Neural progenitor cell (in vitro differentiated cells): ENCODE measurements around the gene CLNK. TPM values are rescaled to one million over a fixed set of nuclear protein-coding genes. Genes with fewer than 3 reads are reported as not detected.

Source experiments
- DNase-seq: peaks from one replicate; pipeline ENCODE4 v3.0.0-alpha.2; 2016; ENCODE audit warnings: low spot score
- H2AFZ ChIP-seq: fragments of 200-600 bp; sonication (generic); replicated peaks from 2 replicates; pipeline ENCODE4 v1.6.1; 2016; ENCODE audit warnings: antibody characterized with exemption
- H3F3A ChIP-seq: fragments of 200-600 bp; sonication (generic); 2 replicates; pipeline ENCODE4 v1.6.1; 2016; ENCODE audit warnings: antibody characterized with exemption, low read depth
- H3K27ac ChIP-seq: fragments of 200-600 bp; sonication (generic); 2 replicates; pipeline ENCODE4 v1.5.1; 2016; ENCODE audit warnings: mild to moderate bottlenecking
- H3K27me3 ChIP-seq: fragments of 200-600 bp; sonication (generic); 2 replicates; pipeline ENCODE4 v1.6.1; 2016; ENCODE audit warnings: mild to moderate bottlenecking, moderate library complexity
- H3K36me3 ChIP-seq: fragments of 200-600 bp; sonication (generic); 2 replicates; pipeline ENCODE4 v1.5.1; 2016
- H3K4me1 ChIP-seq: fragments of 200-600 bp; sonication (generic); 2 replicates; pipeline ENCODE4 v1.6.1; 2016; ENCODE audit warnings: mixed run types
- H3K4me2 ChIP-seq: fragments of 200-600 bp; sonication (generic); 2 replicates; pipeline ENCODE4 v1.6.1; 2016
- H3K4me3 ChIP-seq: fragments of 200-600 bp; sonication (generic); 2 replicates; pipeline ENCODE4 v1.5.1; 2016
- H3K79me2 ChIP-seq: fragments of 200-600 bp; sonication (generic); 2 replicates; pipeline ENCODE4 v1.6.1; 2016; ENCODE audit warnings: low read depth
- H3K9ac ChIP-seq: fragments of 200-600 bp; sonication (generic); 2 replicates; pipeline ENCODE4 v1.6.1; 2016
- H3K9me3 ChIP-seq: fragments of 200-600 bp; sonication (generic); 2 replicates; pipeline ENCODE4 v1.5.1; 2016; ENCODE audit warnings: low read depth
- H4K20me1 ChIP-seq: fragments of 200-600 bp; sonication (generic); 2 replicates; pipeline ENCODE4 v1.6.1; 2016; ENCODE audit warnings: low read depth
- H3K27ac Mint-ChIP-seq: 3 replicates; pipeline ENCODE4 v1.8.0; 2021; ENCODE audit warnings: mixed read lengths
- H3K27me3 Mint-ChIP-seq: 2 replicates; pipeline ENCODE4 v1.8.0; 2022; ENCODE audit warnings: low read depth, mild to moderate bottlenecking, inconsistent platforms, moderate library complexity, mixed read lengths; ENCODE audit not compliant: insufficient read depth
- H3K36me3 Mint-ChIP-seq: 3 replicates; pipeline ENCODE4 v1.8.0; 2021; ENCODE audit warnings: mixed read lengths
- H3K4me1 Mint-ChIP-seq: 3 replicates; pipeline ENCODE4 v1.8.0; 2021; ENCODE audit warnings: mixed read lengths
- H3K4me3 Mint-ChIP-seq: 3 replicates; pipeline ENCODE4 v1.8.0; 2021; ENCODE audit warnings: mild to moderate bottlenecking, moderate library complexity, mixed read lengths
- H3K9me3 Mint-ChIP-seq: 3 replicates; pipeline ENCODE4 v1.8.0; 2020; ENCODE audit warnings: mixed read lengths
- CTCF ChIP-seq: fragments of 200-600 bp; sonication (generic); IDR thresholded peaks from 2 replicates; pipeline ENCODE4 v1.5.1; 2017; ENCODE audit warnings: antibody characterized with exemption, mild to moderate bottlenecking
- EZH2 ChIP-seq: fragments of 200-600 bp; sonication (generic); IDR thresholded peaks from 2 replicates; pipeline ENCODE4 v1.6.1; 2017; ENCODE audit warnings: antibody characterized with exemption, mild to moderate bottlenecking, moderate library complexity
- EZH2phosphoT487 ChIP-seq: fragments of 200-600 bp; sonication (generic); IDR thresholded peaks from 2 replicates; pipeline ENCODE4 v1.6.1; 2017; ENCODE audit warnings: antibody characterized with exemption
- total RNA-seq: library from RNA; depleted of rRNA; stranded (reverse); fragments of >200 nt; gene quantifications from 2 replicates; pipeline ENCODE4 v1.2.3, GENCODE V29; 2015; ENCODE audit warnings: low replicate concordance

CLNK gene
- total RNA-seq, 1 donor from 2014 or later = not detected

- H3K4me1 ChIP-seq = peaks cover 5% of the 10 kb centered on the region
- H4K20me1 ChIP-seq = no peaks in the 10 kb centered on the region
- Mint-ChIP-seq H3K4me3 (no peak overlapping the region), H3K27ac (no peak overlapping the region), H3K36me3 (no peaks in the 10 kb centered on the region), H3K9me3 (no peaks in the 10 kb centered on the region), H3K4me1 (peaks cover 9% of the 10 kb centered on the region), H3K27me3 (peaks cover 2% of the 10 kb centered on the region)
- no peaks in the 10 kb centered on the region for H3F3A ChIP-seq
- TF ChIP-seq CTCF = no peak
- TF ChIP-seq EZH2 = no peak
- no peak for TF ChIP-seq EZH2phosphoT487
- no peak overlapping the region for H2AFZ ChIP-seq
- H3K79me2 ChIP-seq = no peaks in the 10 kb centered on the region
- H3K27ac ChIP-seq = no peak overlapping the region
- DNase-seq = peak; percentile 13
- H3K9ac ChIP-seq = no peak overlapping the region
- no peaks in the 10 kb centered on the region for H3K27me3 ChIP-seq
- H3K36me3 ChIP-seq = no peaks in the 10 kb centered on the region
- H3K9me3 ChIP-seq = no peaks in the 10 kb centered on the region
- H3K4me2 ChIP-seq = no peak overlapping the region
- no peak overlapping the region for H3K4me3 ChIP-seq
Measured at GRCh38 chr4:10687526-10687925, 3.0 kb upstream of the CLNK start.

- no peaks in the 10 kb centered on the region for H3K9me3 Mint-ChIP-seq
- peaks cover 6% of the 10 kb centered on the region for H3K4me1 Mint-ChIP-seq
- no peaks in the 10 kb centered on the region for H3K27me3 ChIP-seq
- TF ChIP-seq EZH2phosphoT487 (no peak), EZH2 (no peak), CTCF (no peak)
- no peak for DNase-seq
- no peak overlapping the region for H3K4me2 ChIP-seq
- no peaks in the 10 kb centered on the region for H3K79me2 ChIP-seq
- no peak overlapping the region for H3K27ac ChIP-seq
- H3K27me3 Mint-ChIP-seq = peaks cover 2% of the 10 kb centered on the region
- no peak overlapping the region for H3K4me3 Mint-ChIP-seq
- H4K20me1 ChIP-seq = no peaks in the 10 kb centered on the region
- no peaks in the 10 kb centered on the region for H3K9me3 ChIP-seq
- no peak overlapping the region for H3K4me3 ChIP-seq
- H3K4me1 ChIP-seq = peaks cover 5% of the 10 kb centered on the region
- H3K9ac ChIP-seq = no peak overlapping the region
- H3F3A ChIP-seq = no peaks in the 10 kb centered on the region
- no peaks in the 10 kb centered on the region for H3K36me3 Mint-ChIP-seq
- no peak overlapping the region for H3K27ac Mint-ChIP-seq
- no peak overlapping the region for H2AFZ ChIP-seq
- H3K36me3 ChIP-seq = no peaks in the 10 kb centered on the region
Measured at GRCh38 chr4:10682397-10682796, 2.2 kb downstream of the CLNK start.

GRCh38 chr4:10677796-10678497 is 6.6 kb downstream of the CLNK start:
- H4K20me1 ChIP-seq = no peaks in the 10 kb centered on the region
- no peak overlapping the region for H3K4me3 ChIP-seq
- no peak overlapping the region for H3K4me3 Mint-ChIP-seq
- no peaks in the 10 kb centered on the region for H3K4me1 Mint-ChIP-seq
- no peaks in the 10 kb centered on the region for H3K36me3 ChIP-seq
- H2AFZ ChIP-seq = no peak overlapping the region
- H3K27ac Mint-ChIP-seq = no peak overlapping the region
- no peak for DNase-seq
- H3K27me3 Mint-ChIP-seq = peaks cover 7% of the 10 kb centered on the region
- H3K9me3 Mint-ChIP-seq = no peaks in the 10 kb centered on the region
- no peaks in the 10 kb centered on the region for H3F3A ChIP-seq
- no peaks in the 10 kb centered on the region for H3K27me3 ChIP-seq
- H3K4me2 ChIP-seq = no peak overlapping the region
- no peak overlapping the region for H3K9ac ChIP-seq
- H3K4me1 ChIP-seq = no peaks in the 10 kb centered on the region
- no peak for TF ChIP-seq EZH2phosphoT487
- no peak for TF ChIP-seq CTCF
- no peak for TF ChIP-seq EZH2
- H3K27ac ChIP-seq = no peak overlapping the region
- no peaks in the 10 kb centered on the region for H3K36me3 Mint-ChIP-seq
- H3K9me3 ChIP-seq = no peaks in the 10 kb centered on the region
- no peaks in the 10 kb centered on the region for H3K79me2 ChIP-seq
